Neural cell (in vitro differentiated cells): ENCODE measurements around the gene VSNL1. TPM values are rescaled to one million over a fixed set of nuclear protein-coding genes. Genes with fewer than 3 reads are reported as not detected.

Experiments
- H2AFZ ChIP-seq: fragments of 200-600, 300-800 bp; sonication (generic), shearing (Covaris generic); 2 replicates; pipeline ENCODE4 v1.6.0; 2014; ENCODE audit warnings: low read depth, mild to moderate bottlenecking, antibody characterized with exemption, low read length, moderate library complexity
- H3F3A ChIP-seq: fragments of 200-600 bp; shearing (Covaris generic); 2 replicates; pipeline ENCODE4 v1.6.1; 2016; ENCODE audit warnings: mild to moderate bottlenecking, moderate library complexity, mixed read lengths, antibody characterized with exemption, low read length; ENCODE audit not compliant: insufficient read depth, poor library complexity, severe bottlenecking
- H3K27ac ChIP-seq: fragments of 200-600, 300-800 bp; sonication (generic), shearing (Covaris generic); 2 replicates; pipeline ENCODE4 v1.5.1; 2014; ENCODE audit warnings: mild to moderate bottlenecking, low read length, moderate library complexity
- H3K27me3 ChIP-seq: fragments of 300-800, 200-600 bp; sonication (generic), shearing (Covaris generic); 2 replicates; pipeline ENCODE4 v1.6.0; 2014; ENCODE audit warnings: mild to moderate bottlenecking, low read depth, low read length, moderate library complexity; ENCODE audit not compliant: insufficient read depth
- H3K36me3 ChIP-seq: fragments of 300-800, 200-600 bp; sonication (generic), shearing (Covaris generic); 2 replicates; pipeline ENCODE4 v1.5.1; 2014; ENCODE audit warnings: mild to moderate bottlenecking, antibody characterized with exemption, low read length, moderate library complexity; ENCODE audit not compliant: insufficient read depth
- H3K4me2 ChIP-seq: fragments of 300-800, 200-600 bp; sonication (generic), shearing (Covaris generic); 2 replicates; pipeline ENCODE4 v1.6.0; 2014; ENCODE audit warnings: mild to moderate bottlenecking, low read length
- H3K4me3 ChIP-seq: fragments of 300-800, 200-600 bp; sonication (generic), shearing (Covaris generic); 2 replicates; pipeline ENCODE4 v1.5.1; 2014; ENCODE audit warnings: mild to moderate bottlenecking, low read length, moderate library complexity
- H3K79me2 ChIP-seq: fragments of 200-600 bp; shearing (Covaris generic); replicated peaks from 2 replicates; pipeline ENCODE4 v1.6.0; 2014; ENCODE audit warnings: mild to moderate bottlenecking, low read length, moderate library complexity; ENCODE audit not compliant: insufficient read depth
- H3K9ac ChIP-seq: fragments of 300-800, 200-600 bp; sonication (generic), shearing (Covaris generic); 2 replicates; pipeline ENCODE4 v1.6.1; 2016; ENCODE audit warnings: mild to moderate bottlenecking, low read length, mixed read lengths
- H3K9me2 ChIP-seq: fragments of 200-600 bp; shearing (Covaris generic); 2 replicates; pipeline ENCODE4 v1.6.1; 2016; ENCODE audit warnings: mild to moderate bottlenecking, low read length, mixed read lengths; ENCODE audit not compliant: insufficient read depth
- H3K9me3 ChIP-seq: fragments of 200-600, 300-800 bp; sonication (generic), shearing (Covaris generic); 2 replicates; pipeline ENCODE4 v1.6.1; 2016; ENCODE audit warnings: mild to moderate bottlenecking, mixed run types, low read length, moderate library complexity, mixed read lengths
- H4K20me1 ChIP-seq: fragments of 200-600 bp; shearing (Covaris generic); 2 replicates; pipeline ENCODE4 v1.6.1; 2016; ENCODE audit warnings: mild to moderate bottlenecking, mixed run types; ENCODE audit not compliant: insufficient read depth
- EP300 ChIP-seq: fragments of 450-650 bp; conservative IDR thresholded peaks from 2 replicates; pipeline ENCODE4 v1.6.1; 2014; ENCODE audit warnings: antibody characterized with exemption, mild to moderate bottlenecking, moderate library complexity; ENCODE audit not compliant: poor library complexity, severe bottlenecking
- MXI1 ChIP-seq: fragments of 450-650 bp; conservative IDR thresholded peaks from 2 replicates; pipeline ENCODE4 v1.6.1; 2014; ENCODE audit warnings: antibody characterized with exemption, mild to moderate bottlenecking; ENCODE audit not compliant: poor library complexity, severe bottlenecking
- REST ChIP-seq: IDR thresholded peaks from 2 replicates; pipeline ENCODE4 v1.6.1; 2012; ENCODE audit warnings: borderline replicate concordance
- TAF1 ChIP-seq: IDR thresholded peaks from 2 replicates; pipeline ENCODE4 v1.6.1; 2012; ENCODE audit warnings: low read depth
- polyA plus RNA-seq: library from polyadenylated mRNA; depleted of rRNA; stranded (reverse); fragments of >200 nt; gene quantifications from 2 replicates; pipeline ENCODE4 v1.2.3, GENCODE V29; 2014
- TF ChIP-seq, protein P1 (sequence below): fragments of 450-650 bp; IDR thresholded peaks from 2 replicates; pipeline ENCODE4 v1.5.1; 2014; ENCODE audit warnings: antibody characterized with exemption, mild to moderate bottlenecking, moderate library complexity; ENCODE audit not compliant: poor library complexity, severe bottlenecking

VSNL1 gene
- polyA plus RNA-seq, 1 donor from 2014 or later, result 69.7 TPM

DNA sequence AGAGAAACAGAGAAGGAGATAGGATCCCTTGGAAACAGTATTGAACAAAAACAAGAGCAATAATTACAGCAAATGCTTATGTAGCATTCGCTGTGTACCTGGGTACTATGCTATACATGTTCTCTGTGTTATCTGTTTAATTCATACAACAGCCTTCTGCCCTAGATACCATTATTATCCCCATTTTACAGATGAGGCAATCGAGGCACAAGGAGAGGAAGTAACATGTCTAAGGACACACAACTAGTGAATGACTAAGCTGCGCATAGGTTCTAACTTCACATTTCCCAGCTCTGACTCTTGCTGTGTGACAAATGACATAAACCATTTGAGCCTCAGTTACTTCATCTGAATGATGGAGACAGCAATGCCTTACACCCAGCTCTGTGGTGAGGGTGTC is 70.5 kb downstream of the VSNL1 start:
- no peaks in the 10 kb centered on the region for H3K9me3 ChIP-seq
- no peaks in the 10 kb centered on the region for H3K9me2 ChIP-seq
- no peaks in the 10 kb centered on the region for H4K20me1 ChIP-seq
- H3K36me3 ChIP-seq, result no peaks in the 10 kb centered on the region
- TF ChIP-seq MXI1, result no peak
- H3K4me3 ChIP-seq, result no peak overlapping the region
- H3K27ac ChIP-seq, result no peak overlapping the region
- H3K27me3 ChIP-seq, result no peaks in the 10 kb centered on the region
- H3K9ac ChIP-seq, result no peak overlapping the region
- no peak overlapping the region for H3K4me2 ChIP-seq
- H3F3A ChIP-seq, result no peaks in the 10 kb centered on the region
- no peaks in the 10 kb centered on the region for H3K79me2 ChIP-seq
- no peak overlapping the region for H2AFZ ChIP-seq

DNA sequence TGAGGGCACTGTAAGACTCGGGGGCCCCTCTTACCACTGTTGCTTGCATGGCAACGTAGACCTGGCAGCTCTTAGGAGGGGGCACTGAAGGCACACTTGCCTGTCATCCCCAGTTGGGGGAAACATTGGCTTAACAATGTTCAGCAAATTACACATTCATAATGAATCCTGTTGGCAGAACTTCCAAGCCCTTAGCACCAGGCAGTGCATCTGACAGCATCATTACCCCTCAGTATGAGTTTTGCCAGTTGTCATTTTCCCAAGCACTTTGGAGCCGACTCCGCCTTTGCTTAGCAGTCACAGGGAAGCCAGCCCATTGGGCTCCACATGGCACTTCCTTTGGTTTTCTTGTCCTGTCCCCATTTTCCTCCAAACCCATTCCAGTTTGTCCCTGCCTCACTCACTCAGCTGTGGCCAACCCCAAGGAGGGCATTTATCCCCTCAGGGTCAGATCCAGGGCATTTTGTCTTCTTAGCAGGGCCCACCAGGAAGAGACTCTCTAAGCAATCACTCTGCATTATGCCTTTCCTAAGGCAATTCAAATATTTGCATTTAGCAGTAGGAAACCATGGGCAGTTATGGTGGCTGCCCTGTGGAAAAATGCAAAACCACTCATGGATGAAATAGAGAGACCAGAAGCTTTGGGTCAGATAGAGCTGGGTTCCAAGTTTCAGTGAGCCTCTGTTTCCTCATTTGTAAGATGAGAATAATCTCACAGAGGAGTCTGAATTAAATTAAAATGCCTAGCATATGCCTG is 73.9 kb downstream of the VSNL1 start:
- Histone ChIP-seq H2AFZ (no peak overlapping the region), H3K79me2 (no peaks in the 10 kb centered on the region), H4K20me1 (no peaks in the 10 kb centered on the region), H3K9ac (no peak overlapping the region), H3K27ac (no peak overlapping the region), H3F3A (no peaks in the 10 kb centered on the region), H3K9me3 (no peaks in the 10 kb centered on the region), H3K9me2 (no peaks in the 10 kb centered on the region), H3K4me2 (no peak overlapping the region), H3K4me3 (no peak overlapping the region), H3K27me3 (no peaks in the 10 kb centered on the region), H3K36me3 (no peaks in the 10 kb centered on the region)
- no peak for TF ChIP-seq MXI1
- no peak for TF ChIP-seq TAF1
- TF ChIP-seq REST, result no peak

DNA sequence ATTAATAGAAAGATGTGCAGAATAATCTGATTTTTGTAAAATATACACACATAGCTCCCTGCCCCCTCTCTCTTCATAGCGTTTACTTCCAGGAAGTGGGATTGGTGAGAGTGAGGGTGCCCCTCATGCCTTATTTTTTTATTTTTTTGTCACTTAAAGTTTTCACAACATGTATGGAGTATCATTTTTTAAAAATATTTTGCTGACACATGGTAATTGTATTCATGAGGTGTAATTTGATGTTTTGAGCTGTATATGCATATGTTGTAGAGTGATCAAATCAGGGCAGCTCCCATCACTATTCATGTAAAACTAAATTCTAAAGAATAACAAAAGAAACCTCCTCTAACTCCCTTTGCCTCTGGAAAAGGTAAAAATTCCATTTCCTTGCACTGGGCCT is 74.7 kb downstream of the VSNL1 start:
- Histone ChIP-seq H3K27me3 (no peaks in the 10 kb centered on the region), H3K36me3 (no peaks in the 10 kb centered on the region), H3K4me2 (no peak overlapping the region), H4K20me1 (no peaks in the 10 kb centered on the region), H3K79me2 (no peaks in the 10 kb centered on the region), H3K9ac (no peak overlapping the region), H3K4me3 (no peak overlapping the region), H3K27ac (no peak overlapping the region), H3F3A (no peaks in the 10 kb centered on the region), H3K9me3 (no peaks in the 10 kb centered on the region), H2AFZ (no peak overlapping the region), H3K9me2 (no peaks in the 10 kb centered on the region)
- TF ChIP-seq, protein P1, sequence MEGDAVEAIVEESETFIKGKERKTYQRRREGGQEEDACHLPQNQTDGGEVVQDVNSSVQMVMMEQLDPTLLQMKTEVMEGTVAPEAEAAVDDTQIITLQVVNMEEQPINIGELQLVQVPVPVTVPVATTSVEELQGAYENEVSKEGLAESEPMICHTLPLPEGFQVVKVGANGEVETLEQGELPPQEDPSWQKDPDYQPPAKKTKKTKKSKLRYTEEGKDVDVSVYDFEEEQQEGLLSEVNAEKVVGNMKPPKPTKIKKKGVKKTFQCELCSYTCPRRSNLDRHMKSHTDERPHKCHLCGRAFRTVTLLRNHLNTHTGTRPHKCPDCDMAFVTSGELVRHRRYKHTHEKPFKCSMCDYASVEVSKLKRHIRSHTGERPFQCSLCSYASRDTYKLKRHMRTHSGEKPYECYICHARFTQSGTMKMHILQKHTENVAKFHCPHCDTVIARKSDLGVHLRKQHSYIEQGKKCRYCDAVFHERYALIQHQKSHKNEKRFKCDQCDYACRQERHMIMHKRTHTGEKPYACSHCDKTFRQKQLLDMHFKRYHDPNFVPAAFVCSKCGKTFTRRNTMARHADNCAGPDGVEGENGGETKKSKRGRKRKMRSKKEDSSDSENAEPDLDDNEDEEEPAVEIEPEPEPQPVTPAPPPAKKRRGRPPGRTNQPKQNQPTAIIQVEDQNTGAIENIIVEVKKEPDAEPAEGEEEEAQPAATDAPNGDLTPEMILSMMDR, result no peak
- TF ChIP-seq MXI1 (no peak), EP300 (no peak), TAF1 (no peak)
